K562 (cell line): ENCODE data around the gene DPH5. TPM values are rescaled to one million over a fixed set of nuclear protein-coding genes. Genes with fewer than 3 reads are reported as not detected.

Source experiments
- CTBP1 ChIP-seq: fragments of 450-650 bp; IDR thresholded peaks from 2 replicates; pipeline ENCODE4 v1.6.1; 2016; ENCODE audit warnings: borderline replicate concordance
- KDM1A ChIP-seq, 2 experiments: fragments of 450-650 bp; IDR thresholded peaks; 2 replicates each; pipeline ENCODE4 v1.6.1; 2016; ENCODE audit warnings: mild to moderate bottlenecking in 2 of 2
- LEF1 ChIP-seq: fragments of 450-650 bp; IDR thresholded peaks from 2 replicates; pipeline ENCODE4 v1.6.1; 2016; ENCODE audit warnings: mild to moderate bottlenecking
- MAFG ChIP-seq: fragments of 450-650 bp; conservative IDR thresholded peaks from 2 replicates; pipeline ENCODE4 v1.6.1; 2016; ENCODE audit warnings: missing genetic modification characterization, missing compliant biosample characterization
- NFRKB ChIP-seq: fragments of 450-650 bp; IDR thresholded peaks from 2 replicates; pipeline ENCODE4 v1.6.1; 2016; ENCODE audit warnings: low read depth
- NRF1 ChIP-seq, 2 experiments: fragments of 450-650 bp; IDR thresholded peaks in 1 of 2; conservative IDR thresholded peaks in 1 of 2; 2 replicates each; pipeline ENCODE4 v1.6.1; 2014; ENCODE audit warnings: mild to moderate bottlenecking in 2 of 2
- OTX1 ChIP-seq: fragments of 450-650 bp; formaldehyde crosslinking; IDR thresholded peaks from 2 replicates; pipeline ENCODE4 v1.4.0; 2022; ENCODE audit warnings: mild to moderate bottlenecking
- SMAD3 ChIP-seq: fragments of 450-650 bp; formaldehyde crosslinking; conservative IDR thresholded peaks from 2 replicates; pipeline ENCODE4 v1.4.0; 2020; ENCODE audit warnings: mild to moderate bottlenecking
- ZNF79 ChIP-seq: fragments of 250-450 bp; sonication (Bioruptor Pico); IDR thresholded peaks from 2 replicates; pipeline ENCODE4 v1.4.0; 2020; ENCODE audit warnings: low read depth, mild to moderate bottlenecking, moderate library complexity
- polyA plus RNA-seq, 8 experiments: library from polyadenylated mRNA; depleted of rRNA in 4 of 8; stranded (reverse) in 5 of 8; unstranded in 3 of 8; fragments of >200 nt; fragmentation: Nextera tagmentation in 2 of 8; fragmentation: Illumina TruSeq in 1 of 8; extraction: Ambion mirVana in 2 of 8; extraction: Trizol in 1 of 8; gene quantifications; 2 replicates each; pipeline versions ENCODE4 v1.2.1 to v1.2.3, GENCODE V29; 2011 to 2014; ENCODE audit warnings: inconsistent platforms in 1 of 8, missing spikeins in 1 of 8
- total RNA-seq, 7 experiments: library from RNA; depleted of rRNA in 6 of 7; stranded (reverse); fragments of >200 nt in 6 of 7; fragmentation: Illumina TruSeq in 2 of 7; extraction: Trizol in 2 of 7; gene quantifications; 2 replicates each; pipeline versions ENCODE4 v1.2.1 to v1.2.3, GENCODE V29; 2011 to 2021; ENCODE audit warnings: low replicate concordance in 1 of 7
- TF ChIP-seq, protein P1 (sequence below): sonication (generic); formaldehyde crosslinking; IDR thresholded peaks from 2 replicates; pipeline ENCODE4 v1.8.0; 2023; ENCODE audit warnings: mild to moderate bottlenecking, missing genetic modification reagents

Gene DPH5
- total and polyA plus RNA-seq, 9 of the 15 experiments (the other 6 are each of a cell fraction or from before 2014, with no cell fraction given): 37.6 to 159 (median 89.7) TPM

DNA sequence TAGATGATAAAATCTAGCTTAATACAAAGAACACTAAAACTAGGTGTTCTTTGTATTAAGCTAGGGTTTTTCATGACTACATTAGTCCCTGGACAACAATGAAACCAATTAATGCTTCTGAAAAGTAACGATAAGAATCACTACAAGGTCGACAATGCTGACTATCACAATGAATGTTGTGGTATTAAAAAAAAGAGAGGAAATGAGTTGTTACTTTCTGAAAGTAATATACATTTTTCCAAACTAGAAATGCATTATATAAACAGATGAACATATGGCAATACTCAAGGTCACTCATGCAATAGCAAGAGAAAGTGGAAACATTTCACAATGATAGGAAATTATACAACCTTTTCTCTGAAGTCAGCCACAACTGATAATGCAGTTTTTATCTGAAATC is 19.0 kb downstream of the DPH5 start (continued):
- TF ChIP-seq, protein P1, sequence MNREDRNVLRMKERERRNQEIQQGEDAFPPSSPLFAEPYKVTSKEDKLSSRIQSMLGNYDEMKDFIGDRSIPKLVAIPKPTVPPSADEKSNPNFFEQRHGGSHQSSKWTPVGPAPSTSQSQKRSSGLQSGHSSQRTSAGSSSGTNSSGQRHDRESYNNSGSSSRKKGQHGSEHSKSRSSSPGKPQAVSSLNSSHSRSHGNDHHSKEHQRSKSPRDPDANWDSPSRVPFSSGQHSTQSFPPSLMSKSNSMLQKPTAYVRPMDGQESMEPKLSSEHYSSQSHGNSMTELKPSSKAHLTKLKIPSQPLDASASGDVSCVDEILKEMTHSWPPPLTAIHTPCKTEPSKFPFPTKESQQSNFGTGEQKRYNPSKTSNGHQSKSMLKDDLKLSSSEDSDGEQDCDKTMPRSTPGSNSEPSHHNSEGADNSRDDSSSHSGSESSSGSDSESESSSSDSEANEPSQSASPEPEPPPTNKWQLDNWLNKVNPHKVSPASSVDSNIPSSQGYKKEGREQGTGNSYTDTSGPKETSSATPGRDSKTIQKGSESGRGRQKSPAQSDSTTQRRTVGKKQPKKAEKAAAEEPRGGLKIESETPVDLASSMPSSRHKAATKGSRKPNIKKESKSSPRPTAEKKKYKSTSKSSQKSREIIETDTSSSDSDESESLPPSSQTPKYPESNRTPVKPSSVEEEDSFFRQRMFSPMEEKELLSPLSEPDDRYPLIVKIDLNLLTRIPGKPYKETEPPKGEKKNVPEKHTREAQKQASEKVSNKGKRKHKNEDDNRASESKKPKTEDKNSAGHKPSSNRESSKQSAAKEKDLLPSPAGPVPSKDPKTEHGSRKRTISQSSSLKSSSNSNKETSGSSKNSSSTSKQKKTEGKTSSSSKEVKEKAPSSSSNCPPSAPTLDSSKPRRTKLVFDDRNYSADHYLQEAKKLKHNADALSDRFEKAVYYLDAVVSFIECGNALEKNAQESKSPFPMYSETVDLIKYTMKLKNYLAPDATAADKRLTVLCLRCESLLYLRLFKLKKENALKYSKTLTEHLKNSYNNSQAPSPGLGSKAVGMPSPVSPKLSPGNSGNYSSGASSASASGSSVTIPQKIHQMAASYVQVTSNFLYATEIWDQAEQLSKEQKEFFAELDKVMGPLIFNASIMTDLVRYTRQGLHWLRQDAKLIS (CRISPR knock-in tag): no peak
- TF ChIP-seq ZNF79 (CRISPR knock-in tag): no peak
- TF ChIP-seq LEF1: no peak
- TF ChIP-seq NRF1 (conservative IDR thresholded peaks at IDR 0.05 in 1 of 2, IDR thresholded peaks at IDR 0.05 in 1 of 2): no peak
- no peak for TF ChIP-seq NFRKB
- no peak for TF ChIP-seq KDM1A (IDR thresholded peaks at IDR 0.05)
- no peak for TF ChIP-seq OTX1 (CRISPR knock-in tag)
- TF ChIP-seq SMAD3 (CRISPR knock-in tag): no peak
- no peak for TF ChIP-seq MAFG (tag)
- no peak for TF ChIP-seq CTBP1
